Epithelial cell of esophagus (primary cell): ENCODE measurements around the gene PPP1R12B.
"Not testable (repeated sequence)": the region's sequence is repeated elsewhere in the genome, so short reads cannot be mapped to it uniquely, and the experiment has no call there.

ENCODE experiments used
- DNase-seq: peaks from one replicate; pipeline ENCODE4 v3.0.0; 2010; ENCODE audit warnings: low read depth
- H3K4me3 ChIP-seq: 2 replicates; pipeline ENCODE4 v1.5.1; 2011; ENCODE audit warnings: mild to moderate bottlenecking, low read length, control low read depth
- TF ChIP-seq, protein P1 (sequence below): IDR thresholded peaks from 2 replicates; pipeline ENCODE4 v1.5.1; 2011; ENCODE audit warnings: low read depth, mild to moderate bottlenecking, low read length, control low read depth, inconsistent platforms; ENCODE audit not compliant: insufficient read depth; ENCODE audit errors: missing control alignments

PPP1R12B gene

DNA sequence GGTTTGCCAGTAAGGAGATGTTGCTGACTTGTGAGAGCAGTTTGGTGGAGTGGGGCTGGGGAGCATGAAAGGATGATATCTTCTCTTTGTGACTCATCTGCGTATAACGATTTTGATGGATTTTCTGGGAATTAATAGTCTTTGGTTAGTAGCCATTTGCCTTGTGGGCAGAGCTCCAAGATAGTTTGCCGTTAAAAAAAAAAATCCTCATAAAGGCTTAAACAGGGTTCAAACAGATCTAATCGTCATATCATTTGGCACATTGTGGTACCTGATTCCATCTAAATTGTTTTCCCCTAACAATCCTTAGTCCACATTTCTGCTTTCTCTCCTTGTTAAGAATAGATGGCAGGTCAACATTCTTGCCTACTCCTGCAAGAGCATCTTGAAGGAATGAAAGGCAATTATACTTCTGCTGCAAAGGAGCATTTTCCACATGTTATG lies 168.0 kb downstream of the PPP1R12B start:
- TF ChIP-seq, protein P1, sequence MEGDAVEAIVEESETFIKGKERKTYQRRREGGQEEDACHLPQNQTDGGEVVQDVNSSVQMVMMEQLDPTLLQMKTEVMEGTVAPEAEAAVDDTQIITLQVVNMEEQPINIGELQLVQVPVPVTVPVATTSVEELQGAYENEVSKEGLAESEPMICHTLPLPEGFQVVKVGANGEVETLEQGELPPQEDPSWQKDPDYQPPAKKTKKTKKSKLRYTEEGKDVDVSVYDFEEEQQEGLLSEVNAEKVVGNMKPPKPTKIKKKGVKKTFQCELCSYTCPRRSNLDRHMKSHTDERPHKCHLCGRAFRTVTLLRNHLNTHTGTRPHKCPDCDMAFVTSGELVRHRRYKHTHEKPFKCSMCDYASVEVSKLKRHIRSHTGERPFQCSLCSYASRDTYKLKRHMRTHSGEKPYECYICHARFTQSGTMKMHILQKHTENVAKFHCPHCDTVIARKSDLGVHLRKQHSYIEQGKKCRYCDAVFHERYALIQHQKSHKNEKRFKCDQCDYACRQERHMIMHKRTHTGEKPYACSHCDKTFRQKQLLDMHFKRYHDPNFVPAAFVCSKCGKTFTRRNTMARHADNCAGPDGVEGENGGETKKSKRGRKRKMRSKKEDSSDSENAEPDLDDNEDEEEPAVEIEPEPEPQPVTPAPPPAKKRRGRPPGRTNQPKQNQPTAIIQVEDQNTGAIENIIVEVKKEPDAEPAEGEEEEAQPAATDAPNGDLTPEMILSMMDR = no peak
- DNase-seq = no peak

DNA sequence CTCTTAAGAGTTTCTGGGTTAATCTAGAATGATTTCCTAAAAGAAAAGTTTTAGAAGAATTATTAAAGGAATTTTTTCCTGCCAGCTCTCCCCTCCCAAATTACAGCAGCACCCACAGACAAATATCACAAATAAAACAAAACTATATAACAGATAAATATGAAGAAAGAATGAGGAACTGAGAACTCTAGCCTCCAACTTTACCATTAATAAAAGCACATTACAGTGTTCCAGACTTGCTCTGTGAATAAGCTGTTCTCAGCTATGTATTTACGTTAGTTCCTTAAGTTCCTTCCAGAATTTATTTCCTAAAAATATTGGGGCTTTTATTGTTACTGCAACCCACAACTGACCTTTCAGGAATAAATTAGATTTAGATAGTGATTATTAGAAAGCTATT lies 168.6 kb downstream of the PPP1R12B start:
- not testable (repeated sequence) for H3K4me3 ChIP-seq, DNase-seq

More for the DNA sequence above, 168.0 kb downstream of the PPP1R12B start:
- no peak overlapping the region for H3K4me3 ChIP-seq

DNA sequence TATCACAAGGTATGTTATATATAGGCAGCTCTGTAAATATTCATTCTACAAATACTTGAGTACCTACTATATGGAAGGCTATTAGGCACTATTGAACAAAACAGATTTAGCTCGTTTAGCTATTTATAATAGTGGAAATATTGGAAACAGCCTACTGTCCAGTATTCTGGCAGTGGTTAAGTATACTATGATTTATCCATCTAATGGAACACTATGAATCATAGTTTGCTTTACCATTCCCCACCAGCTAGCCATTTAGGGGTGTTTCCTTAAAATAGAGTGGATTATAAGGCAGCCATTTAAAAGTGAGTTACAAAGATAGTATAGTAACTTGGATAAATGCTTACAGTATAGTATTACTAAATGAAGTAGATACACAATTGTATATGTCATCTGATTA lies 169.7 kb downstream of the PPP1R12B start:
- DNase-seq, H3K4me3 ChIP-seq: not testable (repeated sequence)

DNA sequence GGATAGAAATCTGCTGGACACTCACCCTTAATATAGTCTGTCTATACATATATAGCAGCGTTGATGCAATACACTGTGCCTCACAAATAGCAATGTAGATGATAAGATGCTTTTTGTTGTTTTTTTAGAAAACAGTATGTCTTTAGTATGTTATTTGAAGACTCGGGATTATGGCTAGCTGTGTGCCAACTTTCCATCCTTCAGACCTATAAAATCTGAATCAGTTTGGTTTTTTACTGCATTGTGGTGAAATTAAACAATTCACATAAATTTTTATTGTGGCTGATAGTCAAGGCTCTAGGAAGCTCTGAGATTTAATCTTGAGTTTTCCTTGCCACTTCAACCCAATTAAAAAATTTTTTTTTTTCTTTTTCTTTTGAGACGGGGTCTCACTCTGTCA lies 170.4 kb downstream of the PPP1R12B start:
- H3K4me3 ChIP-seq, DNase-seq: not testable (repeated sequence)

DNA sequence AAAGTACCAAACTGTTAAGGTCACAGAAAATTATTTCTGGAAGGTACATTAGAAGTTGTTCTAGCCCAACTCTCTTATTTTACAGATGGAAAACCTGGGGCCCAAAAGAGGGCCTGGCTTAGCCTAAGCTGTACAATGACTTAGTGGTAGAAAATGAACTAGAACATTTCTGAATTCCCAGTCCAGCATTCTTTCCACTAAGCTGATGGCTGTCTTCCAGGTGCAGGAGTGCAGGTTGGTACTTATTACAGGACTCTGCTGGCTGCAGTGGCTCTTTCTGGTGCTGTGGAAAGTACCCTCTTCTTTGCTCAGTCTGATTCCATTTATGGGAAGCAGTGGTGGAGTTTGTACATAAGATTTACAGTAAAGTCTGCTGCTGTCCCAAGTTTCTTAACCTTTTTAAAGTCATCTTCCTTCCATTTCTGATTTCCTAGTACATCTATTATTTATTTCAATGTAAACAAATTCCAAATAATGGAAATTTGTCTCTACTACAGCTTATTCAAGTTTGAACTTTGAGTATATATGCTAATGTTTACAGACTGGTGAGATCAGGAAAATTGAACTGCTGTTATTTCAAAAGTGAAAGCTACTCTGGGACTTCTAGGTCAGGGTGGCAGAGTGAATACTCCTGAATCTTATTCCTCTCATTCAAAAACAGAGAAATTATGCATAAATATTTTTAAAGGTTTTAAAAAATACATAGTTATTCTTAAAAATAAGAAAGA lies 171.8 kb downstream of the PPP1R12B start:
- H3K4me3 ChIP-seq, DNase-seq: not testable (repeated sequence)

DNA sequence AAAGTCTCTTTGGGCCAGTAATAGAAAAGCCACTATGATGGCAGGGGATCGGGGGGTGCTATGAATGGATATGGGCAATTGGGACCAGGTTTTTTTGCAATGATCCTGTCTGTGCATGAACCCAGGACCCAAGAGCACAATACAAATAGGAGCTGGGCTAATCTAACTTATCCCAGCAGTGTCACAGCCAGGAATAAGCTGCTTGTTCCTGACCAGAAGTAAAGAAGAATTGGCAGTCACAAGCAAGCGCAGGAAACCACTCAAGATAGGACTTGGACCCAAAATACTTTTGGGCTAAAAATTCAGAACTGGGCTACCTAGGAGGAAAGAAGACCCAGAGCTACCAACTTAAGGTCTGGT lies 172.3 kb downstream of the PPP1R12B start:
- not testable (repeated sequence) for H3K4me3 ChIP-seq, DNase-seq

DNA sequence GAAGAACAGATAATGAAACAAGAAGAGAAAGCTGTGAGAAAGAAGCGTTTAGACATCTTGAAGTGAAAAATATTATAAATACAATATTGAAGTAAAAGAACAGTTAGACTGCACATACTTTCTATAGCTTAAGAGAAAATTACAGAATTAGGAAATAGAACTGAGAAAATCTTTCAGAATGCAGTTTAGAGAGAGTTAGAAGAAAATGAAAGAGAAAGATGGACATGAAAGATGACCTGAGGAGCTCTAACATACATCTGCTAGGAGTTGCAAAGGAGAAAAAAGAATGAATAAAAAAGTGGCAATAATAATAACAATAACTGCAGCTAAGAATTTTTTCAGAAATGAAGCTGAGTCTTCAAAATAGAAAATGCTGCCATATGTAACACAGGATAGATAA lies 173.0 kb downstream of the PPP1R12B start:
- DNase-seq, H3K4me3 ChIP-seq: not testable (repeated sequence)

DNA sequence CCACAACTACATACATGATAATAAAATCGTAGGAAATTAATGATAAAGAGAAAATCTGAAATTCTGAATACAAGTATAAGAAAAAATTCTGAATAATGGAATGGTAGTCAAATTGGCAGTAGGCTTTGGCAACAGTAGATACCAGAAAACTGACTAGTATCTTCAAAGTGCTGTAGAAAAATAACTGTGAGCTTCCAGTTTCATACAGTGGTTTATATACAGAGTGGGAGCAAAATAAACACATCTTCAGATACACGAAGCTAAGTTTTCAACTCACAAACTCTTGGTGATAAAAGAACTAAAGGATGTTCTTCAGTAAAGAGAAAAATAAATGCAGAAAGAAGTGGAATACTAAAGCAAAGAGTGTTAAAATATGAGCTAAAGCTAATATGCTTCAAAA lies 173.4 kb downstream of the PPP1R12B start:
- DNase-seq = no peak
- no peak overlapping the region for H3K4me3 ChIP-seq
- TF ChIP-seq, protein P1 = no peak

DNA sequence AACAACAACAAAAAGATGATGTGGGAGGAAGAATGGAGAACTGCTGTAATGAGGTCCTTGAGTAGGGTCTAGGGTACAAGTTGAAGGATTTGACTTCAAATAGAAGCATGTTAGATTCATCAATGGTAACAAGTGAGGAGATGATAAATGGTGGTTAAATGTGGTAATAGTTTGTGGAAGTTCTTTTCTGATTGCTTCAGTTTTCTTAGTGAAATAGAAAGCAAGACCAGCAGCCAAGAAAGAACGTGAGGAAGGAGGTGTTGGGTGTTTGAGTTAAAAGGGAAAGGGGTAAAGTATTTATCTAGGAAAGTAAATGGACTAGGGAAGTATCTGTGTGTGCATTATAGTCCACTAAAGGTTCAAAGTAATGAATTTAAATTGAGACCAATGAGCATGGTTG lies 177.6 kb downstream of the PPP1R12B start:
- not testable (repeated sequence) for DNase-seq, H3K4me3 ChIP-seq

DNA sequence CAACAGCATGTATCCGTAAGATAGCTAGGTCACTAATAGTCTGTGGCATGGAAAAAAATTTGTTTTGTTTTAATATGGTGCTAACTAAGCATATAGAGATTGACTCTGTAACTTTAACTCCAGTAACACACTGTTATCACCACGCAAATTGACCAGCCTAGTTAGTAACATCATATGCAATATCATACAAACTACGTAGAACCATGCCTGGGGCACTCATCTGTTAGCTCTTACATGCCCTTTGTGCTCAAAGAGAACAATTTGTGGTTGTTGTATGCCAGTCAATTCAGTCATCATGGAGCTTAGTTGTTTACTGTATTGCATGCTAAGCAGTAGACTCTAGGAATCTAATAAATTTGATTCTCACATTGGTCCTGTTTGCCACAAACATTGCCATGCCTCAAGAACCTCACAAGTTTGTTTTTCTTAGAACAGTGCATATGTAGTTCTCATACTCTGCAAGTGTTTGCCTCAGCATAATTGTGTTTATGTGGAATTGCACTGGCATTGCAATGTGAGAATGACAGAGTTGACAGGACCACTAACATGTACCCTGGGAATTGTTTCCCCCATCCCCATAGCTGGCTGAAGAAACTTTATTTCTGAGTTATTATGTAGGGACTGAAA lies 179.7 kb downstream of the PPP1R12B start:
- H3K4me3 ChIP-seq = not testable (repeated sequence)
- peak; percentile 51 for DNase-seq

DNA sequence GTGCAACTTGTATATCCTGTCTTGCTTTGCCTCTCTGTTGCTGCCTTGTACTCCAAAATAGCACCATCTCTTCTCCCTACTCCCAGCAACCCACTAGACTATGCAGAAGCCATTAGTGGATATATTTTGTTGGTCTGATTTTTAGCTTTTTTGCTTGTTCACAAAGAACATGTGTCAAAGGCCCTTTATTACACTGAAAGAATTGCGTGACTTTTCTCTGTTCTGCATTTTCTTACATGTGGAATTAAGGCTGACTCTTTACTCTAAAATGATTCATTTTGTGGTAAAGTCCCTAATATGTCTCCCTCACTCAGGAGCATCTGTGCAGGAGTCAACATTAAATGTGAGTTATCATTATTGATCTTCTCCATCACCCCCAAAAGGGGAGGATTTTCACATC lies 182.2 kb downstream of the PPP1R12B start:
- not testable (repeated sequence) for H3K4me3 ChIP-seq

DNA sequence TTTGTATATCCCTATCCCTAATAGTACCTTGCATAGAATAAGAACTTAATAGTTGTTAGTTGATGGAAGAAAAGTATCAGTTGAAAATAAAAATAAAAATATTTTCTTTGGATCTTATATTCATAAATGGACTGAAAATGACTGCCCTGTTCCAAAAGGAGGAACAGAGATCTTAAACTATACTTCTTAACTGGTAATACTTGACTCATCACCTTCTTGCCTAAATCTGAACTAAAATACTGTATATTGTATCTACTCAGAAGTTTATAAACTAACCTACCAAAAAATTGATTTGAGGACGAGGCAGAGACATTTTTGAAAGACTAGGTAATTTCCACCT lies 182.9 kb downstream of the PPP1R12B start:
- TF ChIP-seq, protein P1 = no peak
- DNase-seq = no peak
- H3K4me3 ChIP-seq = no peak overlapping the region

More for the DNA sequence above, 182.2 kb downstream of the PPP1R12B start:
- not testable (repeated sequence) for DNase-seq

DNA sequence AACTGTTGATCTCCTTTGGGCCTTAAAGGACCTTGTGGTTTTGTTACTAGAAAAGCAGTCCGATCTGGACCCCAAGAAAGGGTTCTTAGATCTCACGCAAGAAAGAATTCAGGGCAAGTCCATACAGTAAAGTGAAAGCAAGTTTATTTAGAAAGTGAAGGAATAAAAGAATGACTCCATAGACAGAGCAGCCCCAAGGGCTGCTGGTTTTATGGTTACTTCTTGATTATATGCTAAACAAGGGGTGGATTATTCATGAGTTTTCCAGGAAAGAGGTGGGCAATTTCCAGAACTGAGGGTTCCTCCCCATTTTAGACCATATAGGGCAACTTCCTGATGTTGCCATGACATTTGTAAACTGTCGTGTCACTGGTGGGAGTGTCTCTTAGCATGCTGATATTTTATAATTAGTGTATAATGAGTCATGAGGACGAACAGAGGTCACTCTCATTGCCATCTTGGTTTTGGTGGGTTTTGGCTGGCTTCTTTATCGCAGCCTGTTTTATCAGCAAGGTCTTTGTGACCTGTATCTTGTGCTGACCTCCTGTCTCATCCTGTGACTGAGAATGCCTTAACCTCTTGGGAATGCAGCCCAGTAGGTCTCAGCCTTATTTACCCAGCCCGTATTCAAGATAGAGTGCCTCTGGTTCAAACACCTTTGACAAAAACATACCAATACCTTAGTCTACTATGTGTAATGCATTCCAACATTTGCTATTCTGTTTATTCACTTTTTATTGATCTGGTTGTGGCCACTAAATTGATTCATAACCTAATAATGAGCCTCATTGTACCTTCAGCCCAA lies 183.5 kb downstream of the PPP1R12B start:
- peak; percentile 39 for DNase-seq

DNA sequence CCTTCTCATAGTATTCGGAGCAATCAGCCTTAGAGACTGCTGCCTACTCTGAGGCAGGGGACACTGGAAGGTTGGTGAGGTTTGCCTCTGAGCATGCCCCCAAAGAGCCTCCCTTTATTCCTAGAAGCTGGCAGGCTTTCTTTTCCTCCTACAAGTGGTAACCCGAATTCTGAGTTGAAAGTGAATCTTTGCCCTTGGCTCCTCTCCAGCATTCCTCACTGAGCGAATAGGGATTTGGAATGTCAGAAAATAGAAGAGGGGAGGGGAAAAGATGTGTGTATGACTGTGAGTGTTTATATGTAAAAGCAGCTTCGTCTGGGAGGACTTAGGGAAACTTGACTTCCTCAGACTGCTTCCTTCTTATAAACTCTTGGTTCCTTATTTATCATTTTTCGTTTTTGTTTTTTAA lies 190.7 kb downstream of the PPP1R12B start:
- DNase-seq = peak; percentile 84
- H3K4me3 ChIP-seq = not testable (repeated sequence)

More for the DNA sequence above, 183.5 kb downstream of the PPP1R12B start:
- H3K4me3 ChIP-seq = not testable (repeated sequence)

DNA sequence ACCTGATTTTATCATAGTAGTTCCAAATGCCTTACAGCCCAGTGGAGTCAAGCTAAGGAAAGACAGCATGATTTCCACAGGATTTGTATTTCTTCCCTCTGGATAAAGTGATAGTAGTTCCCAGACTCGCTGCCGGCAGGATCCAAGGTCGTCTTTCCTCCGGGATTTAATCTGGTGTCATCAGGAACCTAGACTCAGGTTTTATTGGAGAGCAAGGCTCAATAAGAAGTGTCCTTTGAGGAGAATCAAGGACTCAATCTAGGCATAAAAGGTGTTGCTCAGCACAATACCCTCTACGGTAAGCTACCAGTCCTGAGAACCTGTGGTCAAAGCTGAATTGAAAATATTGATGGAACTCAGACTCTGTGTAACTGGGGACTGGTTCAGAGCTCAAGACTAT lies 191.1 kb downstream of the PPP1R12B start:
- not testable (repeated sequence) for DNase-seq
- peak overlapping the region; percentile 7 for H3K4me3 ChIP-seq
